BE2C (cell line): ENCODE measurements around the gene STK36.

ENCODE experiments used
- DNase-seq: peaks from one replicate; pipeline ENCODE4 v3.0.0-alpha.2; 2020
- H3K27me3 ChIP-seq: fragments of 250-450 bp; sonication (Bioruptor Pico); 2 replicates; pipeline ENCODE4 v1.5.1; 2020; ENCODE audit warnings: mild to moderate bottlenecking
- H3K36me3 ChIP-seq: fragments of 250-450 bp; sonication (Bioruptor Pico); 2 replicates; pipeline ENCODE4 v1.5.1; 2020; ENCODE audit warnings: mild to moderate bottlenecking
- H3K4me1 ChIP-seq: fragments of 250-450 bp; sonication (Bioruptor Pico); 2 replicates; pipeline ENCODE4 v1.5.1; 2020
- H3K4me3 ChIP-seq: 2 replicates; pipeline ENCODE4 v1.5.1; 2011; ENCODE audit warnings: low read depth, low read length
- H3K9me3 ChIP-seq: fragments of 250-450 bp; sonication (Bioruptor Pico); 2 replicates; pipeline ENCODE4 v1.5.1; 2020
- TF ChIP-seq, protein P1 (sequence below): IDR thresholded peaks from 2 replicates; pipeline ENCODE4 v1.5.1; 2012; ENCODE audit warnings: mild to moderate bottlenecking, low read depth, low read length

STK36 gene

DNA sequence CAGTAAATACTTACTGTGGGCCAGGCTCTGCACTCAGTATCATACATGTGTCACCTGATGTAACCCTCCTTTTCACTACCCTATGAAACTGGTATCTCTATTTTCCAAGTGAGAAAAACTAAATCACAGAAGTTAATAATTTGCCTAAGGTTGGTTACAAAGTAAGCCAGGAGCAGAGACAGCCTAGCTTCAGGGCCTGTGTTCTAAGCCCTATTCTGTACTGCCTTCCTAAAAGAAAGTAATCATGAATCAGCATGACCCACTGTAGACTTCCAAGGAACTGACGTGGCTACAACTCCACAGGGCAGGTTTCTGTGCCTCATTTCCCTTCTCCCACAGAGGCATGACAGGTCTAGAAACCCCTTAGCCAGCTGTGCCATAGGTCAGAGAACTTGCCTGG, 26.8 kb upstream of the STK36 start:
- TF ChIP-seq, protein P1, sequence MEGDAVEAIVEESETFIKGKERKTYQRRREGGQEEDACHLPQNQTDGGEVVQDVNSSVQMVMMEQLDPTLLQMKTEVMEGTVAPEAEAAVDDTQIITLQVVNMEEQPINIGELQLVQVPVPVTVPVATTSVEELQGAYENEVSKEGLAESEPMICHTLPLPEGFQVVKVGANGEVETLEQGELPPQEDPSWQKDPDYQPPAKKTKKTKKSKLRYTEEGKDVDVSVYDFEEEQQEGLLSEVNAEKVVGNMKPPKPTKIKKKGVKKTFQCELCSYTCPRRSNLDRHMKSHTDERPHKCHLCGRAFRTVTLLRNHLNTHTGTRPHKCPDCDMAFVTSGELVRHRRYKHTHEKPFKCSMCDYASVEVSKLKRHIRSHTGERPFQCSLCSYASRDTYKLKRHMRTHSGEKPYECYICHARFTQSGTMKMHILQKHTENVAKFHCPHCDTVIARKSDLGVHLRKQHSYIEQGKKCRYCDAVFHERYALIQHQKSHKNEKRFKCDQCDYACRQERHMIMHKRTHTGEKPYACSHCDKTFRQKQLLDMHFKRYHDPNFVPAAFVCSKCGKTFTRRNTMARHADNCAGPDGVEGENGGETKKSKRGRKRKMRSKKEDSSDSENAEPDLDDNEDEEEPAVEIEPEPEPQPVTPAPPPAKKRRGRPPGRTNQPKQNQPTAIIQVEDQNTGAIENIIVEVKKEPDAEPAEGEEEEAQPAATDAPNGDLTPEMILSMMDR = no peak
- Histone ChIP-seq H3K4me1 (no peaks in the 10 kb centered on the region), H3K36me3 (peaks cover 77% of the 10 kb centered on the region), H3K9me3 (no peaks in the 10 kb centered on the region), H3K4me3 (no peak overlapping the region), H3K27me3 (no peaks in the 10 kb centered on the region)
- DNase-seq = no peak

DNA sequence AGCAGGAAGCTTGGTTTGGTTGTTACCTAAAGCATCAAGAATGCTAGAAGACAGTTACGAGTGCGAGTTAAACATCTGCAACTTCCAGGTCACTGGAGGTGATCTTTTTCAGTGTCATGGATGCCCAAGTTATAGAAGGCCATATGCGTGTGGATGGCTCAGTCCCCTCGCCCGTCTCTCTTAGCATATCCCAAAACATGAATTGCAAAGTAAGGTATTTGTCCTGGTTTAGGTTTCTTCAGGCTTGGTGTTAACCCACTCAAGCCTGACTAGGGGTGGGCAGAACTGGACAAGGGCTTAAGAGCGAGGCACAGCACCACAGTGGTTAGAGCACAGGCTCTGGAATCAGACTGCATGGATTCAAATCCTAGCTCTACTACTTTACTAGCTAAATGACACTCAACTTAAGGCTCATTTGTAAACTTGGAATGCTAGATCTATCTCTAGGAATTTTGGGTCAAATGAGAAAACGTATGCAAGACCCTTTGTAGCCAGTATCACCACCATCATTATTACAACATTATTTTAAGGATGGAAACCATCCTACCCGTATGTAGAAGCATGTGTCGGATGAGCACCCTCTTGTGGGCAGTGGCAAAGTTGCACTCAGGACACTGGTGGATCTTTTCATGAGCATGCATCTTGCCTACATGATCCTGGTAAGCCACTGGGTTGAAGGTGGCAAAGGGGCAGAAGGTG, 23.6 kb upstream of the STK36 start:
- H3K36me3 ChIP-seq = peaks cover 82% of the 10 kb centered on the region
- no peaks in the 10 kb centered on the region for H3K27me3 ChIP-seq
- no peaks in the 10 kb centered on the region for H3K9me3 ChIP-seq
- TF ChIP-seq, protein P1 = peak; percentile 97
- H3K4me3 ChIP-seq = no peak overlapping the region
- no peaks in the 10 kb centered on the region for H3K4me1 ChIP-seq
- peak; percentile 68 for DNase-seq

DNA sequence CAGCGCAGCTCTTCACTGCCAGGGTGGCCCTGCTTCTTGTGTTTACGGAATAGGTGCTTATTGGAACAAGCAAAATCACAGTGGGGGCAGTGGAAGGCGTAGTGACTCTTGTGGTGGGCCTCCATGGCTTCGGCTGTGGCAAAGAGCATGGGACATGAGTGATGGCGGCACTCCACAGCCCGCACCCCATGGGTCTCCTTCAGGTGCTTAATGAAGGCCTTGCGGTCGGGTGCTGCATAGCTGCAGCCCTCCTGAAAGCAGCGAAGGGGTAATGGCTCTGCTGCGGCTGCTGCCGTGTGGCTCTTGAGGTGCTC, 23.1 kb upstream of the STK36 start:
- H3K4me1 ChIP-seq = no peaks in the 10 kb centered on the region
- DNase-seq = no peak
- peaks cover 87% of the 10 kb centered on the region for H3K36me3 ChIP-seq

DNA sequence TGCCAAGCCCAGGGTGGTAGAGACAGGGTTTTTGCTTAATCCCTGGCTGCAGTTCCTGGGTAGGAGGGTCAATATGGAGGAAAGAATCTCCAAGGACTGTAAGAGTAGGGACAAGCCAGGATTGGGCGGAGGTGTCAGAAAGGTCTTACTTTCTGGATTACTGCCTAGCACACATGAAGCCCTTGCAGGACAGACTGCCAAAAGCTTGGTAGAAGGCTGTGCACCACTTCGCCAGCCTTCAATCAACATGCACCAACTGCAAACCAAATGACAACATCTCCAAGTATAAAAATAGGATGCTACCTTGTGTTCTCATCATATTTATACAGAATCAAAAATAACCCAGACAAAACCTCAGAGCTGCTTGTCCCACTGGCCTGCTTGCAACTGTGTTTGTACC, 16.1 kb upstream of the STK36 start:
- H3K9me3 ChIP-seq = no peaks in the 10 kb centered on the region
- DNase-seq = no peak
- no peak overlapping the region for H3K4me3 ChIP-seq
- H3K27me3 ChIP-seq = no peaks in the 10 kb centered on the region
- TF ChIP-seq, protein P1 = no peak
- H3K4me1 ChIP-seq = no peaks in the 10 kb centered on the region
- H3K36me3 ChIP-seq = peaks cover 64% of the 10 kb centered on the region

More for the DNA sequence above, 23.1 kb upstream of the STK36 start:
- H3K9me3 ChIP-seq = no peaks in the 10 kb centered on the region
- TF ChIP-seq, protein P1 = no peak
- no peak overlapping the region for H3K4me3 ChIP-seq
- H3K27me3 ChIP-seq = no peaks in the 10 kb centered on the region

DNA sequence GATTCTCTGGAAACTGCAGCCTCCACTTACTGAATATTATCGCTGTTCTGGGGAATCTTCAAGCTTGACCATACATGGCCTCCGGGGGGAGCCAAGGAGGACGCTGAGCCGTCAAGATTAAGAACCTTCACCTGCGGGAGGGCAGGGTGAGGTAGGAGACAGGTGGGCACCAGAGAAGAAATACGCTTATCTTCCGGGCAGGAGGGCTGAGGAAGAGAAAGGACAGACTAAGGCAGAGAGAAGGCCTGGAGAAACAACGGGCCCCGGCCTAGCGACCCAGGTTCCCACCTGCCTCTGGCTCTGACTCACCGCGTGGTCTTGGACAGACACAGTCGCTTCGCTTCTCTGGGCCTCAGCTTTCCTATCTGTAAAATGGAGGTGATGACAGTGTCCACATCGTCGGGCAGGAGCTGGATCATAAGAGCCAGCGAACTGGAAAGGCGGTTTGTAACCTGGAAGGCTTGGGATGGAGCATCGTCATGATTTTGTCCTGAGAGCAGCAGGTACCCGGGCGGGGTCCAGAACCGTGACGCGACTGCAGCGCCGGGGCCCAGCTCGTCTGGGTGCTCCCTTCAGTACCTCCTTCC, 13.1 kb upstream of the STK36 start:
- peak; percentile 48 for DNase-seq
- Histone ChIP-seq H3K4me3 (peak overlapping the region; percentile 99), H3K9me3 (no peaks in the 10 kb centered on the region), H3K4me1 (no peaks in the 10 kb centered on the region), H3K27me3 (no peaks in the 10 kb centered on the region), H3K36me3 (peaks cover 61% of the 10 kb centered on the region)
- TF ChIP-seq, protein P1 = peak; percentile 55

DNA sequence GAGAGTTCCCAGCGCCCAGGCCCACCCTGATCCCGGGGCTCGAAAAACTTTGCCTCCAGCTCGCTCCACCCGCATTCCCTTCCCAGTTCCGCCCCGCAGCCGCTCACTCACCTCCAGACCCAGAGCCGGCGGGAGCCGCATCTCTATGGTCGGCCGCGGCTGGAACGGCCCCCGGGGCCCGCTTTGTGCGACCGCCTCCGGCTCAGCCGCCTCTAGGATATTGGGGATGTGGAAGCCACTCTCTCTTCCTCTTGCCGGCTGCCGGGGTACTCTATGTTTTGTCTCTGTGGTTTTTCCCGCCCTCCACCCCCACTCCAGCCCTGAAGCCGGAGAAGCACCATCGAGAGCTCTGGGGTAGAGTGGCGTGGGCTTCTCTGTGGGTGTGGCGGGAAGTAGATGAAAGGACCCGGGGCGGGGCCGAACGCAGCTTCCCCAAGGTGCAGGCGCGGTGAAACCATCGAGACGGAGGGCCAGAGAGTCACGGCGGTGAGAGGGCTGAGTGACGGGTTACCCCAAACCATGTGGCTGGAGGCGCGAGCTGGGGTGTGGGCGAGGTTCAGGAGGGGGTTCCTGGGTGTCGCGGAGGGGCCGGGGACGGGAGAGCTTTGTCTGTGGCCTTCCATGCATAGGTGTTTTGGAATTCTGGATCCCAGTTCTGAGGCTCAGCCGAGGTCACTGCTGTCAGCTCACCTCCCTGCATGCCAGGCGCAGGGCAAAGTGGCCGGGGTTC, 12.5 kb upstream of the STK36 start, which contains the start of the genes BCS1L and ZNF142:
BCS1L (plus strand) TSS at position 426 of the 730 bp plus-strand sequence. CDS start 1,305 bp downstream, outside the sequence.
ZNF142 (minus strand) TSS at position 366 of the 730 bp plus-strand sequence. CDS start 3,194 bp downstream, outside the sequence.
- TF ChIP-seq, protein P1 = no peak
- H3K36me3 ChIP-seq = peaks cover 61% of the 10 kb centered on the region
- H3K4me3 ChIP-seq = peak within 1 kb of the TSS; percentile 99
- no peaks in the 10 kb centered on the region for H3K4me1 ChIP-seq
- no peaks in the 10 kb centered on the region for H3K9me3 ChIP-seq
- H3K27me3 ChIP-seq = no peaks in the 10 kb centered on the region
- DNase-seq = peak; percentile 94
